Astrocyte of the cerebellum (primary cell): ENCODE data around the gene ULK2.

ENCODE experiments used
- DNase-seq: peaks from one replicate; pipeline ENCODE4 v3.0.0-alpha.2; 2011; ENCODE audit warnings: low read depth
- H3K4me3 ChIP-seq: 2 replicates; pipeline ENCODE4 v1.5.1; 2011; ENCODE audit warnings: mild to moderate bottlenecking, low read depth, low read length, moderate library complexity
- in situ Hi-C: cut with HindIII; loops from 2 replicates; pipeline ENCODE4 v1.10.0; 2017; ENCODE audit warnings: low sequenced_read_pairs
- TF ChIP-seq, protein P1 (sequence below): IDR thresholded peaks from 2 replicates; pipeline ENCODE4 v1.5.1; 2012; ENCODE audit warnings: low read length, low read depth, moderate library complexity, mild to moderate bottlenecking; ENCODE audit errors: missing control alignments

Gene ULK2

DNA sequence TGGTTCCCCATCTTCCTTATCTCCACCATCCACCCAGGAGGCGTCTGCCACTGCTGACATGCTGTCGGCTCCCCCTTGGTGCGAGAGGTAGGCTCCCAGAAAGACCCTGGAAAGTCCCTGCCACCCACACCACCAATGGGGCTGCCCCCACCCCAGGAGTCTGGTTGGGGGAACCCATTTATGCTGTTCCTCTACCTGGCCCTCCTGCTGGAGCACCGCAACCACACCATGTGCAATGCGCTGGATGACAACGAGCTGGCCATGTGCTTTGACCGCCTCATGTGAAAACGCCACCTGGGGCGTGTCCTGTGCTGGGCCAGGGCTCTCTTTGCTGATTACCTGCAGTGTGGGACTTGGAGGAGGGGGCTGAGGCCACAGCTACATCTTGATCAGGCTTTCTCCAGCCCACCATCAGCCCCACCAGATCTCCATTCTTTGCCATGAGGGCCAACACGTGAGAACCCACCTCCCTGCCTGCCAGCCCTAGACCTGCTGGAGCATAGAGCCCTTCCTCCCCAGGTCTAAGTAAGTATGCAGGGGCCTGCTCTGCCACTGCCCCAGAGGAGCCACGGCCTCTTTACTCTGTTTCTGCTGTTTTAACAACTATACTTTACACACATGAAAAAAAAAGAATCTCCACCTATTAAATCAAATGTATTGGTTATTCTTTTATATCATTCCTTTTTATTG is 111.8 kb downstream of the ULK2 start:
- in situ Hi-C loops = no loop called here
- no peak for DNase-seq
- TF ChIP-seq, protein P1, sequence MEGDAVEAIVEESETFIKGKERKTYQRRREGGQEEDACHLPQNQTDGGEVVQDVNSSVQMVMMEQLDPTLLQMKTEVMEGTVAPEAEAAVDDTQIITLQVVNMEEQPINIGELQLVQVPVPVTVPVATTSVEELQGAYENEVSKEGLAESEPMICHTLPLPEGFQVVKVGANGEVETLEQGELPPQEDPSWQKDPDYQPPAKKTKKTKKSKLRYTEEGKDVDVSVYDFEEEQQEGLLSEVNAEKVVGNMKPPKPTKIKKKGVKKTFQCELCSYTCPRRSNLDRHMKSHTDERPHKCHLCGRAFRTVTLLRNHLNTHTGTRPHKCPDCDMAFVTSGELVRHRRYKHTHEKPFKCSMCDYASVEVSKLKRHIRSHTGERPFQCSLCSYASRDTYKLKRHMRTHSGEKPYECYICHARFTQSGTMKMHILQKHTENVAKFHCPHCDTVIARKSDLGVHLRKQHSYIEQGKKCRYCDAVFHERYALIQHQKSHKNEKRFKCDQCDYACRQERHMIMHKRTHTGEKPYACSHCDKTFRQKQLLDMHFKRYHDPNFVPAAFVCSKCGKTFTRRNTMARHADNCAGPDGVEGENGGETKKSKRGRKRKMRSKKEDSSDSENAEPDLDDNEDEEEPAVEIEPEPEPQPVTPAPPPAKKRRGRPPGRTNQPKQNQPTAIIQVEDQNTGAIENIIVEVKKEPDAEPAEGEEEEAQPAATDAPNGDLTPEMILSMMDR = no peak
- no peak overlapping the region for H3K4me3 ChIP-seq

DNA sequence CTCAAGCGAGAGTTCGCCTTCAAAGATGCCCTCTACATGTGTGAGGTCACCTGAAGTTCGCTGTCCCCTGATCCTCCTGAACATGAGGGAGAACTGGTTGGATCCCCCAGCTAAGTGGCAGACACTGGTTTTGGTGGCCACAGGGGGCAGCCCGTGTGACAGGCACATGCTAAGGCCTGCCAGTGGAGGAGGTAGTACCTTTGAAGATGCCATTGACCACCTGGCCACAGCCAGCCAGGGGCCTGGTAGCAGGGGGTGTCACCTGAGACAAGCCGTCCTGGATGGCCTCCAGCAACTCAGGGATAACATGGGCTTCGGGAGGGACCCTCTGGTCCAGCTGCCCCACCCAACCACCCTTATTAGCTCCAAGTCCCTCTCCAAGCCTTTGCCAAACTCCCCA is 112.3 kb downstream of the ULK2 start:
- no peak overlapping the region for H3K4me3 ChIP-seq
- TF ChIP-seq, protein P1 = no peak
- no peak for DNase-seq
- in situ Hi-C loops = no loop called here

DNA sequence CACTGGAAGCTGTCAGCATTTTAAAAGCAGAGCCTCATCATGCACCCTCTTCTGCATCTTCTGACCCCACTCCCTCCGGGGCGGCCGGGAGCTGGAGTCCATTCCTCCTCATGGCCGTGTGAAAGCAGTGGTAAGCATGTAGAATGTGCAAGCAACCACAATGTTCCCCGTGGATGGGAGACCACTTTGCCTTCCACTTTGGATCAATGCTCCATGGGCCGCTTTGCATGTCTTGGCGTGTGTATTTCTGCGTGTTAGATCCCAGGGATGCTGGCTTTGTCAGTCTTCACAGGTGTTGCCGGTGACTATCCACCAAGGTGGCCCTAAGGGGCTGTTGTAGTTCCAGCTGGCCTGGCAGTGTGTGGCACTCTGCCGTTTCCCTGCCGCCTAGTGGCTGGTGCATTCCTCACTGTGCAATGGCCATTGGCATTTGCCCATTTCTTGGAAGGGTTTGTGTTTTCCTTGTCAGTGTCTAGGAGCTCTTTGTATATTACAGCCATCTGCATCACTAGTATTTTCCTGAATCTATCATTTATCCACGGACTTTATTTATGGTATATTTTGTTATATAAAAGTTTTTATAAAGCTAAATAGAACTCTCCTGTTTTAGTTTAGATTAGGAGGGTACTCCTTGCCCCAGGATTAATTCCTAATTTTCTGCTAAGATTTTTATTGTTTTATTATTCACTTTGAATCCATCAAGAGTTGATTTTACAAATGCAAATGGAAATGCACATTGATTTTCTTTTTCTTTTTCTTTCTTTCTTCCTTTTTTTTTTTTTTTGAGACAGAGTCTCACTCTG is 113.9 kb downstream of the ULK2 start:
- in situ Hi-C loops = no loop called here
- DNase-seq = no peak

DNA sequence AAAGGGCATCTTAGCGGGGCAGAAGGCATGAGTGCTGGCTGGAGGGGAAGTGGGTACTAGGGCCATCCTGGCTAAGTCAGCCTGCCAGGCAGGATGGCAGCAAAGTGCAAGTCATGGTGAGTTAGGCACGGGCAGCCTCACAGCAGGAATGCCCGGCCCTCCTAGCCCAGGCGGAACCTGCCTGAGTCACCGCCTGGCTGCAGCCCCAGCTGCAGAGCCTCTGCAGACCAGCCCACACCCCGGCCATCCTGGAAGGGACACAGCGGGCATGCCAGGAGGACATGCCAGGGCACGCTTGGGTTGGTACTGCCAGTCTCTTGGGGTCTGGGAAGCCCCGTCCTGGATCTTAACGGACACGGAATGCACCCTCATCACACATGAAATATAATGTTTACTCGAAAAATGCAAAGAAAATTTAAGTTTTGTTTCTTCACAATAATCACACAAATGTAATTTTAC is 114.7 kb downstream of the ULK2 start:
- in situ Hi-C loops = no loop called here
- TF ChIP-seq, protein P1 = no peak
- no peak for DNase-seq
- no peak overlapping the region for H3K4me3 ChIP-seq

More for the DNA sequence above, 113.9 kb downstream of the ULK2 start:
- TF ChIP-seq, protein P1 = peak; percentile 58
- no peak overlapping the region for H3K4me3 ChIP-seq

DNA sequence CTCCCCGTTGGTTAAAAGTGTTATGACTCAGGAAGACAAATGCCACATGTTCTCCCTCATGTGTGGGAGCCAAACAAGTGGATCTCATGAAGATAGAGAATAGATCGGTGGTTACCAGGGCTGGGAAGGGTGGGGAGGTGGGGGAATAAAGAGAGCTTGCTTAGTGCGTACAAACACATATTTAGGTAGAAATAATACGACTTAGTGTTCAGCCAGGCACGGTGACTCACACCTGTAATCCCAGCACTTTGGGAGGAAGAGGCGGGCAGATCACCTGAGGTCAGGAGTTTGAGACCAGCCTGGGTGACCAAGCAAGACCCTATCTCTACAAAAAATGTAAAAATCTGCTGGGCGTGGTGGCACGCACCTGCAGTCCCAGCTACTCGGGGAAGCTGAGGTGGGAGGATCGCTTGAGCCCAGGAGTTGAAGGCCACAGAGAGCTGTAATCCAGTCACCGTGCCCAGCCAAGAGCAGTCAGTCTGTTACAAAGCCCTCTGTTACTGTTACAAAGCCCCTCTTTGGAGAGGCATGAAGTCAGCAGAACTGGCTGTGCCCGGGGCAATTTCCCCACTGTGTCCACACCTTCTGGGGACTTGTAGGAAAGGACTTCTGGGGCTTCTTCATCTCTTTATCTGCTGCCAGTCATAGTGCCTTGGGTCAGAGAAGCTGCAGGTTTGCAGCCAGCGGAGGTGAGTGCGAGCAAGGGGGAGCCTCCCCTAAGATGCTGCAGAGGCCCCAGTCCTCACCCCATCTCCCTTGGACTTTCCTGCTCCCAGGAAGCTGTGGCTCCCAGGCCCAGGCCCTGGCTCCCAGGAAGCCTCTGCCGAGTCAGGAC is 115.3 kb downstream of the ULK2 start:
- TF ChIP-seq, protein P1 = no peak
- in situ Hi-C loops = no loop called here
- no peak overlapping the region for H3K4me3 ChIP-seq
- DNase-seq = no peak

DNA sequence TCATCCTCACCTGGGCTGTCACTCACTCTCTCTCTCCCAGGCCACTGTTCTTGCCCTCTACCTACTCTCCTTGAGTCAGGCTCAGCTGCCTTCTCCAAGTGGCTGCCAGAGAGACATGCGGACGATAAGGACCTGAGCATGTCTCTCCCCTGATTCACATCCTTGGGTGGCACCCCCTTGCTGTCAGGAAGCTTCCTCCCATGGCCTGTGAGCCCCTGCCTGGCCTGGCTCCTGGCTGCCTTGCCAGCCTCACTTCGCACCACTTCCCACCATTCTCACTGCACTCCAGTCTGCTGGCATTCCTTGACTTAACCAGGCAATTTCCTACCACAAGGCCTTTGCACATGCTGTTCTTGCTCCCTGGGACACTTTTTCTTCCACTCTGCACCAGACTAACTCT is 116.9 kb downstream of the ULK2 start:
- TF ChIP-seq, protein P1 = no peak
- no peak for DNase-seq
- in situ Hi-C loops = no loop called here
- H3K4me3 ChIP-seq = no peak overlapping the region
